Ascending aorta (tissue), 2 donors: Measurements from ENCODE around the gene GPHN. TPM values are rescaled to one million over a fixed set of nuclear protein-coding genes. Genes with fewer than 3 reads are reported as not detected.

Experiments used
- DNase-seq, 2 donors: peaks; one replicate each; pipeline ENCODE4 v3.0.0-alpha.2; 2019; ENCODE audit warnings: low spot score in 2 of 2
- H3K27ac ChIP-seq, 2 donors: fragments of 200-600 bp; sonication (generic); one replicate each; pipeline ENCODE4 v1.5.1; 2016 to 2017; ENCODE audit warnings: mild to moderate bottlenecking in 1 of 2
- H3K27me3 ChIP-seq: fragments of 200-600 bp; sonication (generic); one replicate; pipeline ENCODE4 v1.5.1; 2017
- H3K36me3 ChIP-seq, 2 donors: fragments of 200-600 bp; sonication (generic); one replicate each; pipeline ENCODE4 v1.5.1; 2016
- H3K4me1 ChIP-seq, 2 donors: fragments of 200-600 bp; sonication (generic); one replicate each; pipeline ENCODE4 v1.5.1; 2016 to 2017; ENCODE audit warnings: mild to moderate bottlenecking in 1 of 2
- H3K4me3 ChIP-seq, 2 donors: fragments of 200-600 bp; sonication (generic); one replicate each; pipeline ENCODE4 v1.5.1; 2016 to 2017; ENCODE audit warnings: mild to moderate bottlenecking in 1 of 2
- H3K9me3 ChIP-seq, 2 donors: fragments of 200-600 bp; sonication (generic); one replicate each; pipeline ENCODE4 v1.5.1; 2016
- CTCF ChIP-seq, 3 experiments: fragments of 200-600 bp in 2 of 3; fragments of 450-650 bp in 1 of 3; sonication (generic) in 2 of 3; IDR thresholded peaks; one replicate each; pipeline ENCODE4 v1.5.1; 2016 to 2019; ENCODE audit warnings: antibody characterized with exemption in 3 of 3, mild to moderate bottlenecking in 1 of 3, moderate library complexity in 1 of 3
- intact Hi-C: fragments of 100-400 bp; cut with DNase I; formaldehyde crosslinking; loops from one replicate; pipeline ENCODE4 v1.15.1; 2023
- total RNA-seq: library from RNA; depleted of rRNA; stranded (reverse); fragments of >200 nt; gene quantifications from one replicate; pipeline ENCODE4 v1.1.0, GENCODE V29; 2016

Gene GPHN
- total RNA-seq, 1 donor from 2014 or later = 3.3 TPM

GRCh38 chr14:67162385-67162784, 654.4 kb downstream of the GPHN start:
- intact Hi-C loops = no loop called here

GRCh38 chr14:67166450-67166853, 658.5 kb downstream of the GPHN start:
- H3K4me1 ChIP-seq = no peaks in the 10 kb centered on the region
- H3K36me3 ChIP-seq = peaks cover 1 to 4% of the 10 kb centered on the region in 2 donors
- no peaks in the 10 kb centered on the region for H3K9me3 ChIP-seq
- TF ChIP-seq CTCF (IDR thresholded peaks at IDR 0.05) = peak; percentile 56 to 78 (median 58)
- no peak overlapping the region for H3K4me3 ChIP-seq
- no peak overlapping the region for H3K27ac ChIP-seq
- DNase-seq = no peak
- intact Hi-C loops = loop anchor here (1.0 kb wide), 1 partner anchor 120 kb away; no protein-coding TSS in a partner anchor
- H3K27me3 ChIP-seq = no peaks in the 10 kb centered on the region

More at GRCh38 chr14:67162385-67162784, 654.4 kb downstream of the GPHN start:
- no peak for DNase-seq
- Histone ChIP-seq H3K27me3 (no peaks in the 10 kb centered on the region), H3K4me3 (no peak overlapping the region), H3K4me1 (no peaks in the 10 kb centered on the region), H3K9me3 (no peaks in the 10 kb centered on the region), H3K36me3 (no peaks in the 10 kb centered on the region), H3K27ac (no peak overlapping the region)
- no peak for TF ChIP-seq CTCF (IDR thresholded peaks at IDR 0.05)

- DNase-seq = no peak
- no peak overlapping the region for H3K4me3 ChIP-seq
- intact Hi-C loops = no loop called here
- peaks cover 0 to under 1% of the 10 kb centered on the region in 2 donors for H3K9me3 ChIP-seq
- H3K27ac ChIP-seq = no peak overlapping the region
- no peaks in the 10 kb centered on the region for H3K4me1 ChIP-seq
- H3K27me3 ChIP-seq = no peaks in the 10 kb centered on the region
- peaks cover 7 to 8% of the 10 kb centered on the region in 2 donors for H3K36me3 ChIP-seq
- TF ChIP-seq CTCF (IDR thresholded peaks at IDR 0.05) = no peak
These were observed 659.6 kb downstream of the GPHN start for GRCh38 chr14:67167420-67168109.

- intact Hi-C loops = no loop called here
- no peak for TF ChIP-seq CTCF (IDR thresholded peaks at IDR 0.05)
- H3K4me1 ChIP-seq = no peaks in the 10 kb centered on the region
- H3K27ac ChIP-seq = no peak overlapping the region
- peaks cover 7 to 8% of the 10 kb centered on the region in 2 donors for H3K36me3 ChIP-seq
- no peaks in the 10 kb centered on the region for H3K27me3 ChIP-seq
- H3K9me3 ChIP-seq = peaks cover 3 to 5% of the 10 kb centered on the region in 2 donors
- no peak overlapping the region for H3K4me3 ChIP-seq
- DNase-seq = no peak
These were observed 660.1 kb downstream of the GPHN start for GRCh38 chr14:67168110-67168441.

GRCh38 chr14:67170660-67171059, 662.7 kb downstream of the GPHN start:
- H3K27ac ChIP-seq = no peak overlapping the region
- no peaks in the 10 kb centered on the region for H3K27me3 ChIP-seq
- H3K36me3 ChIP-seq = peaks cover 7 to 8% of the 10 kb centered on the region in 2 donors
- TF ChIP-seq CTCF (IDR thresholded peaks at IDR 0.05) = no peak
- DNase-seq = no peak
- no peak overlapping the region for H3K4me3 ChIP-seq
- H3K4me1 ChIP-seq = no peaks in the 10 kb centered on the region
- intact Hi-C loops = no loop called here
- H3K9me3 ChIP-seq = peaks cover 8 to 16% of the 10 kb centered on the region in 2 donors
